Measurements from ENCODE around the gene BANP.
"Not testable (repeated sequence)": the region's sequence is repeated elsewhere in the genome, so short reads cannot be mapped to it uniquely, and the experiment has no call there.

BANP gene

DNA sequence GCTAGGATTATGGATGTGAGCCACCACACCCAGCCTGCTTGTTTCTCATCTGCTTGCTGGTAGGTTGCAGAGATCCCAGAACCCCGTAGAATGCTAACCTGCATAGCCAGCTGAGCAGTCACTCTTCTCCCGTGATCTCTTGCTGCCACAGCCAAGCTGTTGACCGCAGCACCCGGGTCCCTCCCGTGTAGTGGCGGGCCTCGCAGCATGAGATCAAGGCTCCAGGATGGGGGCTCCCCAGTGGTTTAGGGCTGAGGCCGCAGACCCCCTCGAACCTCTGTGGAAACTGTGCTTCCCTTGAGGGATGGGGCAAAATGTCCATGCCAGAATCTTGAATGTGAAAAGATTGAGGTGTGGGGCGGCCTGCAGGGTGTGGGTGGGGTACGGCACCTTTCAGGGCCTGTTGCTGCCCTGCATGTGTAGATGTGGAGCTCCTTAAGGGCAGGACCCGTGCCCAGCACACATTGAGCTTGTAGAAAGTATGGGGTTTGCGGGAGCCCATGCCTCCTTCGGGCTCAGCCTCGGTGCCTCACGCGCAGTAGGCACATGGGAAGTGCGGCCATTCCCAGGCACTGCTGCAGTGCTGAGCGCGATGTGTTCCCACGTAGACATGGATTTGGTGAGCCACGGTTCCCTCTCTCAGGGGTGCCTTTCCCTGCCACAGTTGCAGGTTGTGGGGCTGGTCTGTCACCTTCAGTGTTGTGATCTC lies 99.9 kb downstream of the BANP start:
- DNase-seq, result no peak

DNA sequence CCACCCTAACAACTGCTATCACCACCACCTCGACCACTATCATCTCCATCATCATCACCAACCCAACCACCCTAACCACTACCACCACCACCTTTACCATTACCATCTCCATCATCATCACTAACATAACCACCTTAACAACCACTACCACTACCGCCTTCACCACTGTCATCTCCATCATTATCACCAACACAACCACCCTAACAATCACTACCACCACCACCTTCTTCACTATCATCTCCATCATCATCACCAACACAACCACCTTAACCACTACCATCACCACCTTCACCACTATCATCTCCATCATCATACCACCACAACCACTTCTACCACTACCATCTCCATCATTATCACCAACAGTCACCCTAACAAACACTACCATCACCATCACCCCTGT lies 101.4 kb downstream of the BANP start:
- DNase-seq, result no peak

DNA sequence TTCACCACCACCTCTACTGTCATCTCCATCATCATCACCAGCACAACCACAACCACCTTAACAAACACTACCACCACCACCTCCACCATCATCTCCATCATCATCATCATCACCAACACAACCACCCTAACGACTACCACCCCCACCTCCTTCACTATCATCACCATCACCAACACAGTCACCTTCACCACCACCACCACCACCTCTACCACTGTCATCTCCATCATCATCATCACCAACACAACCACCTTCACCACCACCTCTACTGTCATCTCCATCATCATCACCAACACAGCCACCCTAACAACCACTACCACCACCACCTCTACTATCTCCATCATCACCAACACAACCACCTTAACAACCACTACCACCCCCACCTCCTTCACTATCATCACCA lies 102.2 kb downstream of the BANP start:
- not testable (repeated sequence) for DNase-seq

DNA sequence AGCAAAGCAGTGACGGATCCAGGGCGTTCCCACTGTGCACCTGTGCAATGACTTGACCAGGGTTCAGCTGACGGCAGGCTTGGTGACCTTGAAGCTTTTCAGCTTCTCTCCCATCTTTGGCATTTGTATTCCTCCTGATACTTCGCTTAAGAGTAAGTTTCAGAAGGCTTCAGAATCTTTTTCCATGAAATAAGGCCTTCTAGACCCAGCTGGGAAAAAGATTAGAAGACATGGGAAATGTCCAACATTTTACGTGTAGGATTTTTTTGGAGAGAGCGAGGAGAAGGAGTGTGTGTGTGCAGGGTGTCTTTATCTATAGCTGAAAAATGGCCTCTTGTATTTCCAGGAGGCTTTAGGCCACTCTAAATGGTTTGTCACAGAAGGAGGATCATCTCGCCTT lies 104.1 kb downstream of the BANP start:
- DNase-seq, result no peak

DNA sequence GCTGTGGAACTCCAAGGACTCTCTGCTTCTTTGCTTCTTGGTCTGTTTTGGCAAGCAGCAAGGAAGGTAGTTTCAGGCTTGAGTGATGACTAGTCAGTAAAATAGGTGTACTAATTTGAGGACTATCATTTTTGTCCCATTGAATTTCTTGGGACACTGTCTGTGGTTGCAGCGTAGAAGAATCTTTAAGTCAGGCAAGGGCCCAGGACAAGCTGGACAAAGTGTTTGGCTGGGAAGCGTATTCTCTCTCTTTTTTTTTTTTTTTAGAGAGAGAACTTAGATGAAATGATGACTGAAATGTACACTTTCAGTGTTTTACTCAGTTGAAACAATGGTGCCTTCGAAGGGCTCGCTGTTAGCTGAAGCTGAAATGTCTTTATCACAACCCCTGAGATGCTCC lies 105.0 kb downstream of the BANP start:
- DNase-seq, result no peak

DNA sequence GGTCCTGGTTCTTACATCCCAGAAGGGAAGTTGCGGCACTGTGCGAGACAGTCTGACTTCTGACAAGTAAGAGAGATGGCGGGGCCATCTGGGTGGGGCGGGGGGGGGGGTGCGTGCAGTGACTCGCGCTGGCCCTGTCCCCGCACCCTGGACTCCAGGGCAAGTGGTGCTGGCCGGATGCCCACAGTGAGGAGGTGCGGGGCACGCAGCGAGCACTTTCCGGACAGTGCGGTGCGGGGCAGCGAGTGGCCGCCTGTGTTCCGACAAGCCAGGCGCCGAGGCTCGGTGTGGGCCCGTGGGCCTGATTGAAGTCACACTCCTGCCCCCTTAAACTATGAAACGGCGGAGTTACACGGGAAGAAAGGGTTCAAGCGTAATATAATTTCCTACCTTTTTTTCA lies 106.4 kb downstream of the BANP start:
- no peak for DNase-seq

DNA sequence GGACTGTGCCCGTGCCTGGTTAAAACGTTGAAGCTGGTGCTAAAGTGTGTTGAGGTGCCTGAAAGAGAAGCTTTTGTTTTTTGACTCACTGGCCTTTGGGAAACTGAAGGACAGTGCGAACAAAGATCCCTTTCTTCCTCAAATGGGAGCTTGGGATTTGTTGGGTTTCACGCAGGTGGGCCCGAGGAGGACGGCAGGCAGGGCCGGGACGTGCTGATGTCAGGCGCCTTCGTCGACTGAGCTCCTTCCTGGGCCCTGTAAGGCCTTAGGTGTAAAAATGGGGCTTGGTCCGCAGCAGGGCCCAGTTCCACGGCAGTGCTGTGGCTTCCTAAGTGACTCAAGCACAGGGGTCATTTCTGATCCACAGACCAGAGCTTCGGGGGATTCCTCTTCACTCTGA lies 106.9 kb downstream of the BANP start:
- DNase-seq, result no peak

DNA sequence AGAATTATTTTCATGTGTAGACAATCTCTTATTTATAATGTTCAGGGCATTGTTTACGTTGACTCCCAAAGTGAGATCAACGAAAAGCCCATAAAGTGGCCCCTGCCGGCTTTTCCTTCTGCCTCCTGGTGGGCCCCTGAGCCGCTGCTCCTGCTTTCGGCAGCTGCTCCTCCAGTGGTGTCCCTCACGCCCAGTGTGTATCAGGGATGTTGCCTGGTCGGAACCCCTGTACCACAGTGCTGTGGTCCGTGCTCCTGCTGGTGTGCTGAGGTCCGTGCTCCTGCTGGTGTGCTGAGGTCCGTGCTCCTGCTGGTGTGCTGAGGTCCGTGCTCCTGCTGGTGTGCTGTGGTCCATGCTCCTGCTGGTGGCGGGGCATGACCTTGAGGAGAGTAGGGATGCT lies 107.6 kb downstream of the BANP start:
- DNase-seq, result no peak

DNA sequence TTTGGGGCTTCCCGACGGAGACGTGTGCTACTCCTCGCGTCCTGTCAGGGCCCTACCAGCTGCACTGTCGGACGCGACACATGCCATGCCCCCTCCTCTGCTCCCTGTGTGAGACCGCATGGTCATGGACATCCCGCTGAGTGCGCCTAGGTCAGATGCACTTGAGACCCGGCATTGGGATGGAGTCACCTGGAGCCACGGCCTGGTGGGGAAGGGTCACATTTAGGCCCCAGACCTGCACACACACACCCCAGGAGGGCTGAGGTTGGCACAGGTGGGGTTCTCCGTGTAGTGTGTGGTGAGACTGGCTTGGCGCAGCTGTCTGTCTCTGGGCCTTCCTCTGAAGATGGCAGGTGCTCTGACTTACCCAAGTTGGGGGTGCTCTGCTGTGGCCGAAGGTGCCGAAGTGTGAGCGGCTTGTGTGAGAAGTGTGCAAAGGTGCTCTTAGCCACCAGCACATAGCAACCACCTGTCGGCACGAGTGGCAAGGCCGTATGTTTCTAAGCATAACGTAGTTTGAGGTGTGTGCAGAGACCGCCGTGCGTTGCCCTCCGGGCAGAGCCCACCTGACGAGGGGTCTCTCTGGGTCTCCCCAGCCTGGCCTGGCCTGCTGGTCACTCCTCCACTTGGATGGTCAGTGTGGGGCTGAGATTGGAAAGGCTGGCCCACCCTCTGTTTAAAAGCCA lies 108.6 kb downstream of the BANP start:
- DNase-seq, result no peak

DNA sequence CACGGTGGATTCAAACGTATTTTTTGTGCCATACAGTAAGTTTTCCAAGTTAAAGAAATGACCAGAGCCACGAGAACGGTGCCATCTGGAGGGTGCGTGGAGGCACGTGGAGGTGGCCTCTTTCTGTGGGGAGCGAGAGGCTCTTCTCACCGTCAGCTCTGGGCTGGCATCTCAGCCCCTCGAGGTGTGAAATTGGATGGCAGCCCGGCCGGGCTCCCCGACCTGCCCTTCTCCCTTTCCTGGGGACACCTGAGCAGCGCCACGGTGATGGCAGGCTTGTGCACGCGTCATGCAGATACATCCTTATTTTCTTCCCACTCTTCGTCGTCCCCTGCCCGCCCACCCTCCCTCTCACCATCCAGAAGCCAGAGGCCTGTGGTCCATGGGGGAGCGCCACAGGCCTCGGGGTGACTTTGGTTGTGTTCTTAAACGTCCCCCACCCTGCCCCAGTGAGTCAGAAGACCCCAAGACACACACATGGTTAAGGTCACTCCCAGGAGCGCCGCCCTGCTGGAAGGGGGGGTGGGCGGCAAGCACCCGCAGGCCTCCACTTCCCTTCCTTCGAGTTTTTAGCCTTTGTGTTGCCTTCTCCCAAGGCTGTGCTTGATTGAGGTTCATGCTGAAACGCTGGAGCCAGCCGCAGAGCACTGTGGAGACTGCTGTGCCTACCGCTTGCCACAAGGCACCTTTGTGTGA lies 109.4 kb downstream of the BANP start:
- no peak for DNase-seq

DNA sequence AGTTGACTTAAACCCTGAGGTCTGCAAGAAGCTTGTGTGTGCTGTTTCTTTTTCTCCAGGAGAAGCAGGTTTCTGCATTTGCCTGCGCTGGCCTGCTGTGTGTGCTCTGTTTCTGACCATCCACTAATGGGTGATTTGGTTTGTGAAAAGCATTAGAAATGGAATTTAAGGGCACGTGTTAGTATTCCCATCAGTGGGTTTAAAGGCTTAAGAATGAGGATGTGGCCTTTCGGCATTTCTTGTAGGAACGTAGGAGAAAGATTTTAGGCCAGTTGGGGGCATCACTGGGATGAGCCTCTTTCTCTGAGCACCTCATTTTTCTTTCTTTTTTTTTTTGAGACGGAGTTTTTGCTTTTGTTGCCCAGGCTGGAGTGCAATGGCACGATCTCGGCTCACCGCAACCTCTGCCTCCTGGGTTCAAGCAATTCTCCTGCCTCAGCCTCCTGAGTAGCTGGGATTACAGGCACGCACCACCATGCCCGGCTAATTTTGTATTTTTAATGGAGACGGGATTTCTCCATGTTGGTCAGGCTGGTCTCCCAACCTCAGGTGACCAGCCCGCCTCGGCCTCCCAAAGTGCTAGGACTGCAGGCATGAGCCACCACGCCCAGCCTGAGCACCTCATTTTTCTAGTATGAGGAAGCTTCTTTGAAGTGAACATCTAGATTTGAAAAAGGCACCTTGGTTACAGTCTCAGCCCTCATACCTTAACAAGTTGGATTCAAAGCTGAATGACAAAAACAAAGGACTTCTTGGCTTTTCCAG lies 110.3 kb downstream of the BANP start:
- no peak for DNase-seq

DNA sequence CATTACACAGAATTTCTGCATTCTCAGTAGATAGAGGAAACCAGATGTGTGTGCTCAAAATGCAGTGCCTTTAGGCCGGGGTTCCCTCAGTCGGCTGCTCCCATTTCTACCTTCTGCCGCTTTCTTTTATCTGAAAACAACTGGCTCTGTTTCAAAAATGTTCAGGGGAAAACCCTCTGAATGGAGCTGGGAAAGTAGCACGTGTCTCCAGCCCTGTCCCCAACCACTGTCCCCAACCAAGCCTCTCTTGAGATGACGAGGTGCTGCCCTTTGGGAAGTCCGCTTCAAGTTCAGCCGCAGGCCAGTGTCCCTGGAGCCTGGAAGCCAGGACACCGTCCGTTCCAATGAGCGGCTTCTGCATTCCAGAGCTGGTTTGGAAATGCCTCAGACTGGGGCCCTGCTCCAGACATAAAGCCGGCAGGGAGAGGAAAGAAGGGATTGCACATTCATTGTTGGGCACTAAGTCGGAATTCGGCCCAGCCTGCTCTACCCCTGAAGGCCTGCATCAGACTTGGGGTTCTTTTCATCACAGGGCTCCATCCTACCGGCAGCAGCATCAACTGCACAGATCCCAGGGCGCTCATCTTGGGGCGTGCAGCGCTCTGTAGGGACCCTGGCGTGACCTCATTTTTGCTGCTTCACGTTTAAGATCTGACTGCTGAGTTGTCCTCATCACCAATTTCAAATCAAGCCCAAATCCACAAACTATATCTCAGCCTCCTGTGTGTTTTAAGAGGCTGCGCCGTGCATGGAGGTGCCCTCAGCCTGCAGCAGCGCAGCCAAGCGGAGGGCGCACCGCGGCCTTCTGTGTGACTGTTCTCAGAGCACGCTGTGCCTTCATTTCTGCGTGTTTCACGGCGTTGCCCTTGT lies 111.3 kb downstream of the BANP start:
- DNase-seq, result peak; percentile 45

DNA sequence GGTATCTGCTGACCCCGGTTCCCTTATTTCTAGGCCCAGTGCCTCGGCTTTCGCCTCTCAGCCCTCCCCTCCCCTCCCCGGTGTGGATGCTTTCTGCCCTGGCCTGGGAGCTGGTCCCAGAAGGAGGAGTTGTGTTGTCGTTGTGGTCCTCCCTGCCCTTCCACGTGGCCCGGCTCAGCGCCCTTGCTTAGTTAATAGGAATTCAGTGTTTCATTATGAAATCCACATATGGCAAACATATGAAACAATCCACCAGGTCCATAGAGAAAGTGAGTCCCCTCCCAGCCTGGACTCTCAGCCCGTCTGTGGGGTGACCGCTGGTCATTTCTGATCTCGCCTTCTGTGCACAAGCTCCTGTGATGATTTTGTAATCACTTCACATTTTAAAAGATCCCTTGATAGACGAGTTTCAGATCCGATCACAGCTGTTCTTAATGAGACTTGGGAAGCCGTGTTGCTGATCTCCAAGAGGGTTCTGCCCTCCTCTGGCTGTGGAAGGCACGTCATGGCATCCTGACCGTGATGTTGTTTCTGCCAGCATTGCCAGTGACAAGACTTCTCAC lies 112.1 kb downstream of the BANP start:
- DNase-seq, result peak; percentile 19

DNA sequence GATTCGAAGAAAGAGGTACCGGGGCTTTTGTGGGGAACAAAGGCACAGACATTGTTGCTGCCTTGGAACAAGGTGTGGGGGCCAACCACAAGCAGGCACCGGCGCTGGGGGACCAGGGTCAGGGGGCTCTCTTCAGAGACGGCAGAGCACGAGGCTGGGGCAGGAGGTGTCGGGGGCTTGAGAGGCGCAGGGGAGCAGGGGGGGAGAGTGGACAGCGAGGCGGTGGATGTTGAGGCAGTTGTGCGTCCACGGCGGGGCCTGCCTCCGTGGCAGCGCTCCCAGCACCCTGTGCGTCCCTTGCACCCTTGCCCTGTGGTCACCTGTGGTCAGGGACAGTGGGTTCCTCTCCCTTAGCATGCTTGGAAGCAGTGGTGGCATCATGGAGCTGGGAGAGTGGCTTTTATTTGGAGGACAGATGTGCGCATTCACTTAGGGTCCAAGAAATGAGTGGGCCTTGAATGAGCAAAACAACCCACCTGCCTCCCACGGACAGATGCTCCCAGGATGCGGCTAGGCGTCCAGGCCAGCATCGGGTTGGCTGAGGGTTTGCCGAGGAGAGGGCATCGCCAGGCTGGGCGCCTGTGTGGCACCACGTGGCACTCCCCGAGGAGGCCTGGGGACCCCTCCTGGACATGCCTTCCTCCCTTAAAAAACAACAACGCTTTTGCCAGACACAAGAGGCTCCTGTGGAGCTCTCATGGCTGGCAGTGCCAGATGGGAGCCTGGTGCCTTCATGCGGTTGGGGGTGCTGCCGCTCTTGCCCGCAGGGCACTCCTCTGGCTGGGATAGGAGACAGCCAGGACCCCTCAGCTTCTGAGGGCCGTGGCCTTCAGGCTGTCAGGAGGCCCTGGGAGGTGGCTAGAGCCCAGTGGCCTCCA lies 113.0 kb downstream of the BANP start:
- DNase-seq, result no peak

DNA sequence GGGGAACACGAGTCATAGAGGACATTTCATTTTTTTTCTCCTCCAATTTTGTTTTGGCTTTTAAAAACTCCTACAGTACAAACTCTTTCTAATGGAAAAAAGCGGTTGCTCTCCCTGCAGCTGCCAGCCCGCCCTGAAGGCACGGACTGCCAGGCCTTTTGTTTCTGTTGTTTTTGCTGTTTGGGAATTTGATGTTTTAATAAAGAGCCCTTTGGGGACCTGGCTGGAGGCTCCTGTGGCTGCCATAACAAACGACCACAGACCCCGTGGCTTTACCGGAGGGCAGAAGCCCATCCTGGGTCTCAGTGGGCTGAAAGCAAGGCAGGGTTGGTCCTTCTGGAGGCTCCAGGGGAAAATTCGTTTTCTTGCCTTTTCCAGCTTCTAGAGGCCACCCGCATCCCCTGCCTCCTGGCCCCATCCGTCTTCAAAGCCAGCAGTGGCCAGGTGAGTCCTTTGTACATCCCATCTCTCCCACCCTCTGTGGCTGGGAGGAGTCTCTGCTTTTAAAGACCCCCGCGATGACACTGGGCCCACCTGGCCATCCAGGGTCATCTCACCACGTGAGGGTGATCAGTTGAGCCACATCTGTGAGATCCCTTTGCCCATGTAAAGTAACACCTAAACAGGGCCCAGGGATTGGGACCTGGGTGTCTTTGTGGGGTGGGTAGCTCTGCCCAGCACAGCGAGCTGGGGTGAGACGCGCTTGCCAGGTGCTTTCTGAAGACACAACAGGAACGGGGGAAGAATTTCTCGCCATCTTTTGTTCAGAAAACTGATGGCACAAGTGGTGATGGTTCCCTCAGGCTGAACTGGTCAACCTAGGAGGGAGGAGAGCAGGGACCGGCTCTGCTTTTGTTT lies 113.9 kb downstream of the BANP start:
- no peak for DNase-seq

DNA sequence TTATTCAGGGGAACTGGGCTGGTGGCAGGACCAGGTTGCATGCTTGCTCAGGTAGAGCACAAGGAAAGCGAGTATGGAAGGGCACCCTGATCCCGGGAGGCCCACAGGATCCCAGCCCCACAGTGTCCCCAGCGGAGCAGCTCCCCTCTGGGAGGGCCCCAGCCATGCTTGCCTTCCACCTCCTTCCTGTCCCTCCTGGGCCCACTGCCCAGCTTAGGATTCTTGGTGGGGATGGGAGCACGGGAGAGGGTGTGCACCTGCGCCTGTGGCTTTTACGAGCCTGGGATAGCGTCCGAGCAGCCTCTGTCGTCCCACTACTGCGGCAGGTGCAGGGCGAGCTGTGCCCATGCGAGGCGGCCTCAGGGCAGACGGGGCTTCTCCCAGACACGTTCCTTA lies 114.5 kb downstream of the BANP start:
- no peak for DNase-seq

DNA sequence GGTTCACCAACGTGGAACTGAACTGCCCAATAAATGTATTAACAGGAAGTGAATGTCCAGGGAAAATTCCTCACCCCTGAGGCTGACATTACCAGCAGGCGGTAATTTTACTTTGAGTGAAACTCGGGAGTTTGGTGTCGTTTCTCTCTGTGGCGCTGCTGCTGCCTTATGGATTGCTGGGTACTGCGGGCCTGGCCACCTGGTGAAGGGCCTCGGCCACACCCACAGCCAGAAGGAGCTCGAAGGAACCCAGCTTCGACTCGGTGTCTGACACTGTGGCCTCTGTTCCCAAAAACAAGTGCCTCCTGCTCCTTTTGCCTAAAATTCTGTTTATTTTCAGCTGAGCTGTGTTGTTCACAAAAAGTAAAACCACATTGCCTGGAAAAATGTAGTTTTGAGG lies 115.0 kb downstream of the BANP start:
- DNase-seq, result no peak

DNA sequence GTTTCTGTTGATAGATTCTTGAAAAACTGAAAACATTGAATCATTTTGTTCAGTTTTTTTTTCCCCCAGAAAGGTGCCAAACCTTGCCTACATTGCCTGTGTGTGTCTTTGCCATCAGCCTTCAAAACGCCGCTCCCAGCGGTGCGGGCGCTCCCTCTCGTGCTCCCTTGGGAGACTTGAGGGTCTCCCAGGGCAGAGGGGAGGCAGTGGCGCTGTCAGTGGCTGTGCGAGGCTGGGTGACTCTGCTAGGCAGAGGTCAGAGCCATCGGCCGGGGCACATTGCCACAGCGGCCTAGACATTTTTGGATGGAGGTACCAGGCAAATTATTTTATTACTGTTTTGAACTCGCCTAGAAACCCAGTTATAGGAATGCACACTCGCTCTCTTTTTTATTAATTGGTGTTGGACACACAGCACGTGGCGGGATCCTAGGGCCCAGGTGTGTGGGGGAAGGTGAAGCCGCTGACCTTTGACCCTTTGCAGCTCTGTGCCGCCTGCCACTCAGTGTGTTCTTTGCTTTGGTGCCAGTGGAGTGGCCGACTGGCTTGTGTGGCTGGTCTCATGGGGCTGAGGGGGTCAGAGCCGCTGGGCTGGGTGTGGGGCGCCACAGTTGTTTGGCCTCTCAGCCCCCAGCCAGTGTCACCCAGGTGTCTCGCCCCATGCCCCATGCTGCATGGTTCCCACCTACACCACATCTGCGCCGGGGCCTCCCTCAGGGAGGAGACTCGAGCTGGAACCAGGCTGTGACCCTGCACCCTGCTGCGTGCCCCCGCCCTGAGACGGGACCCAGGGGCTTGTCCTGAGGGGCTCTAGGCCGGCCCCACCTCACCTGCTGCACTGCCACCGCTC lies 115.7 kb downstream of the BANP start:
- no peak for DNase-seq
